Stimulated activated CD8-positive, alpha-beta memory T cell treated with anti-CD3 and anti-CD28 coated beads, Interleukin-15, amount 100 ng/mL, for 4 hours (primary cell): ENCODE data around the gene OVCH2.
"Not testable (repeated sequence)": the region's sequence is repeated elsewhere in the genome, so short reads cannot be mapped to it uniquely, and the experiment has no call there.

ENCODE experiments used
- DNase-seq, 2 donors: peaks; one replicate each; pipeline ENCODE4 v3.0.0-alpha.2; 2020; ENCODE audit warnings: low read depth in 2 of 2

The OVCH2 gene, protein sequence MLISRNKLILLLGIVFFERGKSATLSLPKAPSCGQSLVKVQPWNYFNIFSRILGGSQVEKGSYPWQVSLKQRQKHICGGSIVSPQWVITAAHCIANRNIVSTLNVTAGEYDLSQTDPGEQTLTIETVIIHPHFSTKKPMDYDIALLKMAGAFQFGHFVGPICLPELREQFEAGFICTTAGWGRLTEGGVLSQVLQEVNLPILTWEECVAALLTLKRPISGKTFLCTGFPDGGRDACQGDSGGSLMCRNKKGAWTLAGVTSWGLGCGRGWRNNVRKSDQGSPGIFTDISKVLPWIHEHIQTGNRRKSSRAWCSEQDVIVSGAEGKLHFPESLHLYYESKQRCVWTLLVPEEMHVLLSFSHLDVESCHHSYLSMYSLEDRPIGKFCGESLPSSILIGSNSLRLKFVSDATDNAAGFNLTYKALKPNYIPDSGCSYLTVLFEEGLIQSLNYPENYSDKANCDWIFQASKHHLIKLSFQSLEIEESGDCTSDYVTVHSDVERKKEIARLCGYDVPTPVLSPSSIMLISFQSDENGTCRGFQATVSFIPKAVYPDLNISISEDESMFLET

DNA sequence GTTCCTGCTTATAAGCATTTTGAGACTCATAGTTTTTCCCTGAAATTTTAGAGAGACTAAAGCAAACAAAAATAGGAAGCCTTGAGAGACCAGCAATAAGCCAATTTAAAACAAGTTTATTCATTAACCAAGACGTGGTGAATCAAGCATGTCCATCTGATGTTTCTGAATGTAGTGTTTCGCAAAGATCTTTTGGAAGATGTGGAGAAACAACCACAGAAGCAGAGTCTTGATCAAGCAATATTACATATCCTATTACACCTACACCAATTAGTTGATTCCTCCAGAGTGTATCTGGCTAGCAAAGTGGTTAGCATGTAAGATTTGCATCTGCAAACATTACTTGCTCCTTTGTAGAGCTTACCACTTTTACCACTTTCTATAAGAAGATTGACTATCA is at the start of gene OVCH2:
OVCH2 (minus strand) TSS at position 101 of the 400 bp plus-strand sequence; CDS start at position 18, 83 bp downstream.
- no peak for DNase-seq

DNA sequence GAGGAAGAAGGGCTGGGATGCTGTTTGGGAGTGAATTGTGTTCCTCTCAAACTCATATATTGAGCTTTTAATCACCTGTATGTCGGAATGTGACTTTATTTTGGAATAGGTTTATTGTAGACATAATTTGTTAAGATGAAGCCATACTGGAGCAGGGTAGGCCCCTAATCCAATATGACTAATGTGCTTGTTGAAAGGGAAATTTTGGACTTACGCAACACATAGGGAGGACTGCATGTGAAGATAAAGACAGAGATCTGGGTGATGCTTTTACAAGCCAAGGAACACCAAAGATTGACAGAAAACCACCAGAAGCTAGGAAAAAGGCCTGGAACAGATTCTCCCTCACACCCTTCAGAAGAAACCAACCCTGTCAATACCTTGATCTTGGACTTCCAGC is 43.2 kb upstream of the OVCH2 start:
- no peak for DNase-seq

DNA sequence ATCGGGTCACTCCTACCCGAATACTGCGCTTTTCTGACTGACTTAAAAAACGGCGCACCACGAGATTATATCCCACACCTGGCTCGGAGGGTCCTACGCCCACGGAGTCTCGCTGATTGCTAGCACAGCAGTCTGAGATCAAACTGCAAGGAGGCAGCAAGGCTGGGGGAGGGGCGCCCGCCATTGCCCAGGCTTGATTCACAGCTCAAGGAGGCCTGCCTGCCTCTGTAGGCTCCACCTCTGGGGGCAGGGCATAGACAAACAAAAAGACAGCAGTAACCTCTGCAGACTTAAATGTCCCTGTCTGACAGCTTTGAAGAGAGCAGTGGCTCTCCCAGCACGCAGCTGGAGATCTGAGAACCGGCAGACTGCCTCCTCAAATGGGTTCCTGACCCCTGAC is 28.5 kb upstream of the OVCH2 start:
- not testable (repeated sequence) for DNase-seq

DNA sequence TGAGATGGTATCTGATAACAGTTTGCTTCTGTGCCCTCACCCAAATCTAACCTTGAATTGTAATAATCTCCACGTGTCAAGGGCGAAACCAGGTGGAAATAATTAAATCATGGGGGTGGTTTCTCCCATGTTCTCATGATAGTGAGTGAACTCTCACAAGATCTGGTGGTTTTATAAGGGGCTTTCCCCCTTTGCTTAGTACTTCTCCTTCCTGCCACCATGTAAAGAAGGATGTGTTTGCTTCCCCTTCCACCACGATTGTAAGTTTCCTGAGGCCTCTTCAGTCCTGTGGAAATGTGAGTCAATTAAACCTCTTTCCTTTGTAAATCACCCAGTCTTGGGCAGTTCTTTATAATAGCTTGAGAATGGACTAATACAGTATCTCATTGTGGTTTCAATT is 8.5 kb upstream of the OVCH2 start:
- no peak for DNase-seq

DNA sequence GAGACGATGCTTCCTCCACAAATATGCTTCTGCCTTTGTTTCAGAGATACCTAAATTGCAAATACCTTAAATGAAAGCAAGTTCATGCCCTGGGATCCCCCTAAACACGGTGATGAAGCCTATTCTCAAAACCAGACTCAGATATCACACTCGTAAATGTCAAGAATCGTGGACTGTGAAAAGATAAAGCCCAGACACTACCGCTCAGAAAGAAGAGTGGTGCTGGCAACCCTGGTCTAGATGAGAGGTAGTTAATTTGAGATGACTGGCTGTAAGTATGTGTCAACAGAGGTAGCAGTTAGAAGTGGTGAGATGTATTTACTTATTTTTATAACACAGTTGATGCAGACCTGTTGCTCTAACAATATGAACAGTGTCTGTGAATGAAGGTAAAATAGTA is 2.5 kb downstream of the OVCH2 start:
- no peak for DNase-seq

DNA sequence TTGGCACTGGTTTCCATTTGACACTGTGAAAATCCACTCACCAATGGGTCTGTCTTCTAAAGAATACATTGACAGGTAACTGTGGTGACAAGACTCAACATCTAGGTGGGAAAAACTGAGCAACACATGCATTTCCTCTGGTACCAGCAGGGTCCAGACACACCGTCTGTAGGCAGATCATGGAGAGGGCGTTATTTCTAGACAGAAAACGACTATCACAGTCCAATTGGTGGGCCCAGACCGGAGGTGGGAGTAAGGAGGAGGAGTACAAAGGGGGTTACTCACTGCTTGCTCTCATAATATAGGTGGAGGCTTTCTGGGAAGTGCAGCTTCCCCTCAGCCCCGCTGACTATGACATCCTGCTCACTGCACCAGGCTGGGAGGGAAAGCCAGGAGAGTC is 9.9 kb downstream of the OVCH2 start:
- no peak for DNase-seq

DNA sequence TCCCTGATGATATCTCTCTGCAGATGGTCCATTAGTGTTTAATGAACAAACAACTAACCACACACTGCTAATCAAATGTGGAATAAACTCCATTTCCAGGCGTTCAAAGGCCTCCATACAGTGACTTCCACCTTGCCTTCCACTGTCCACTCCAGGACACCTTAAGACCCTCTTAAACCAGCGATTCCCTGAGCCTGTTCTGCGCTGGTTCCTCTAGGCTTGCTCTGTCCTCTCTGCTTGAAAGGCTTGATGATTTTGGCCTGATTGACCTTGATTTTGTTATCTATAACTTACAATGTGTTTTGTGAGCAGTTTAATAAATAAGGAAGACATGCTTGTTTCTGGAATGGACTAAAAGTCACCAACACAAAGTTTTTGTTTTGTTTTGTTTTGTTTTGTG is 12.0 kb downstream of the OVCH2 start:
- DNase-seq = no peak

DNA sequence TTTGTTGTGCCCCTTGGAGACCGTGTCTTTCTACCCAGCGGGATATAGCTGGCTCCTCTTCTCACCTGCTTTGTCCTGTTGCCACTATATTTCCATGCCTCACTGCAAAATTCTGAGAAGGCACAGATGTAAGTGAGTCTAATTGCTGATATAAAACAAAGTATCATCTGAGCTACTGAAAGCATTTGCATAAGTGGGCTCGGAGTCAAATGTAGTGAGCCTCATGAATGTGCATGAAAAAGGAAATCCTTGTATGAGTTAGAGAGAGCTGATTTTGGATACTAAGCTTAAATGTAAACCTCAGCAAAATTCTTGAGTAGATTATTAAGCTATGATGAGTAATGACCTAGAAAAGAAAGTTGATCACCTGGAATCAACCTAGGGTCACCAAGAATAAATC is 13.9 kb downstream of the OVCH2 start:
- DNase-seq = no peak

DNA sequence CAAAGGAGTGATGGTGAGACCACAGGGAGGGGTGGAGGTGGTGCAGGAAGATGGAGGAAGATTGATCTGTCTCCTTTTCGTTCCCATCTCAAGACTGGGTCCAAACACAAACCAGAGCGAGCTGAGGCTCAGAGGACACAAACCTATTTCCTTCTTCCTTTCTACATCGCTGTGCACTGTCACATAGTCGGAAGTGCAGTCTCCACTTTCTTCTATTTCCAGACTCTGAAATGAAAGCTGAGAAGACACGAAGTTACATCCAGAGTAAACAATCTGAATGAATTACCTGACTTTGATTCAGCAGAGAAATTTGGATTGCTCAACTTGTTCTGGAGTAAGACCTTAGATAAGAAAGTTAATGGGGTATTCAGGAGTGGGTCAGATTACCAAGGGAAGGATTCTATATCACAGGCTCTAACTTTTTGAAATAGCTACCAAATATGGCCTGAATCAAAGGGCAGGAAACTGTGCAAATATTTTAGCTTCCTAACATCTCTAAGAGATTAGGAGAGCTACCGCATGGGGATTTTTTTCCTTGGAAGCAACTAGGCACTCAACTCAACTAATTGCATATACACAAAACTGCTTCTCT is 14.4 kb downstream of the OVCH2 start:
- DNase-seq = no peak

DNA sequence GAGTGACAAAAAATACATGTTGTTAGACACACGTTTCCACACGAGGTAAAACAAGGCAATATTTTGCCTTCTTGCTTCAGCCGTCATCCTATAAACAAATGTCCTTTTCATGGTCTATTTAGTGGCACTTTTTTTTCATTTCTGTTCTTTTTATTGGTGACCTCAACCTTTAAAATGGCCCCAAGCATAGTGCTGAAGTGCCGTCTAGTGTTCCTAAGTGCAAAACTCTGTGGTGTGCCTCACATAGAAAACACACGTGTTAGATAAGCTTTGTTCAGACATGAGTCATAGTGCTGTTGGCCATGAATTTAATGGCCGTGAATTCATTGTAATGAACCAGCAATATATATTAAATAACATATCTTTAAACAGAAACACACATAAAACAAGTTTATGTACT is 15.6 kb downstream of the OVCH2 start:
- DNase-seq = no peak

DNA sequence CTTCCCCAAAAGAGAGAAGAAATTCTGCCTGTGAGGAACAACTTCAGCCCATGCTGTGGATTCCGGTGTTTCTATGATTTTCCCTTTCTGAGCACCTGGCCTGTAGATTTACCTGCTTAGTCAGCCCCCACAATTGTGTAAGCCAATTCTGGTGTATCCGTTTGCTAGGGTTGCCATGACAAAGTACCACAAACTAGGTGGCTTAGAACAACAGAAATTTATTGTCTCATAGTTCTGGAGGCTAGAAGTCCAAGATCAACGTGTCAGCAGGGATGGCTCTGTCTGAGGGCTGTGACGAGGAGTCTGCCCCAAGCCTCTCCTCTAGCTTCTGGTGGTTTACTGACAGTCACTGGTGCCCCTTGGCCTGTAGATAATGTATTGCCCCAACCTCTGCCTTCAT is 17.0 kb downstream of the OVCH2 start:
- DNase-seq = no peak

DNA sequence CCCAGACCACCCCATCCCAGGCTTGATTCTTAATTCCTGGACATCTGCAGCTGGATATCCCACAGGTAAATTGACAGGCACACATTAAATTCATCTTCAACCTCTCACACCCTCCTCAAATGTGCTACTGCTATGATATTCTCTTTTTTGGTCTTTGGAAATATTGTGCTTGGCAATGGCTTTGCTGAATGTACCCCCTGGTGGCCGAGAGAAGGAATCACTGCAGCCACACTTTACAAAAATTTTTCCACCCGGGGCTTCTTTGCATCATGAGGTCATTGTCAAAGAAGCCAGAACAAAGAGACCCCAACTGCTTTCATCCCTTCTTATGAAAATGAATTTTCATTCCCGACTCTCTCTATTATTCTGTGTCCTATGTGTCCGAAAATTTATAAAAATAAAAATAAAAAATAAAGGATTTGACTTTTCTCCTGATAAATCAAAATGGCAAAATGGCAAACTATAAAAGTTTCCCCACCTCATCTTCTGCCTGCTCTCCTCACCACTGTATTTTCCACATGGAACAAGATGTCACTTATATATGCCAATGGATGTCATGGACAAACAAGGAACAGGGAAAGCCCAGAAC is 17.9 kb downstream of the OVCH2 start:
- no peak for DNase-seq

DNA sequence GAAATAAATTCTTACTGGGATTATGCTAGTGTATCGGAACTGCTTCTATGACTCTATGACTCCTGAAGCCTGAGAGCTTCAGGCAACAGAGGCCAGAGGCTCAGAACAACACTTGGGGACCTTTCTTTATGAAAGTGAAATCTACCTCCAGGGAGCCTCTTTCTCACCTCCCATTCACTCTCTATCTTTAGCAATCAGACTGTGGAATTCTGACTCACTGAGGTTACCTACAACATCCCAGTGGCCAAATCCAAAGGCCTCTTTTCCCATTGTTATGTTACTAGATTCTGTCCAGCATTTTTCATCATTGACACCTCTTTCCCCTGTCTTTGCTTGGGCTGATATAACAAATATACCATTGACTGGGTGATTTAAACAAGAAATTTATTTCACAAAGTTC is 18.9 kb downstream of the OVCH2 start:
- DNase-seq = no peak

DNA sequence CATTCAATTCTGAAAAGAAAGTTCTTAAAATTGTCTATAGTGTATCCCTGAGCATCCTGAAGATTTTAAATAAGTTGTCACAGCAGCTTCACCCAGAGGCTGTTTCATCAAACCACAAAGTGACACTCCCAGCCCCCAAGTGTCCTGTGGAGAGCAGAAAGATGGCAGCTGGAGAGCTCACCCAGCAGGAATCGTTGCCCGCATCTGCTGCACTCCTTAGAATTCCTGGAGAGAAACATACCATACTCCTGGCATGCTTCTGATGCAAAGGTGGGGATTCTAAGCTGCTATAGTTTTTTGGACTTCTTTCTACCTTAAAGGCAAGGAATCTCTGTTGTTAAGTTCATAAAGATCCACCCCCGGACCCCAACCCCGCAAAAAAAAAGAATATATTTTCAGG is 19.5 kb downstream of the OVCH2 start:
- no peak for DNase-seq

DNA sequence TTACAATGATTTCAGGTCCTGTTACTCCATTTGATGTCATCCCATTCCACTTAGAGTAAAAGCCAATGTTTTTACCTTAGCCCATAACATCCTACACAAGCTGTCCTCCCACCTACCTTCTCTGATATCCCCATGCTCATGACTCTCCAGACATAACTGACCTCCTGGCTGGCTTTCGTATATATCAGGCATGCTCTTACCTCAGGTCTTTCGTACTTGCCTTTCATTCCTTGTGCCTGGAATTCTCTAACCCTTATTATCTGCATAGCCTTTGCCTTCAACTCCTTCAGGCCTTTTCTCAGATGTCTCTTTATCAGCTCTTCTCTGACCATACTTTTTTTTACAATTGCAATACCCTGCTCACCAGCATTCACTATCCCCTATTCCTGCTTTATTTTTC is 22.7 kb downstream of the OVCH2 start:
- no peak for DNase-seq

DNA sequence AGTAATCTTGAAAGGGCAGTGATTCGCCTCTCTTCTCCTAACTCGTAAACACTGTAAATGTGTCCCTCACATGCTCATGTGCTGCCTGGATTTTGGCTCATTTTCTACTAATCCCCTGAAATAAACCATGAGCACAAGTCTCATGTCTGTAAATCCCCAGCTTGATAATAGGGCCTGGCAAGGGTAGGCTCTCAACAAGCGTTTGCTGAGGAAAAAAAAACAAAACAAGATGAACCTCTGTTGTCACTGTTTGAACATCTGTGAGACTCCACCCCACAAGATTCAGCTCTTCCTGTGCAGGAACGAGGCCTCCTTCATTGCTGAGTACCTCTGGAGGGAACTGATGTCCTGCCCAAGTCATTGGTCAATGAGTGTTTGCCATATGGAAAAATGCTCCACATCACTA is 28.5 kb downstream of the OVCH2 start:
- no peak for DNase-seq

DNA sequence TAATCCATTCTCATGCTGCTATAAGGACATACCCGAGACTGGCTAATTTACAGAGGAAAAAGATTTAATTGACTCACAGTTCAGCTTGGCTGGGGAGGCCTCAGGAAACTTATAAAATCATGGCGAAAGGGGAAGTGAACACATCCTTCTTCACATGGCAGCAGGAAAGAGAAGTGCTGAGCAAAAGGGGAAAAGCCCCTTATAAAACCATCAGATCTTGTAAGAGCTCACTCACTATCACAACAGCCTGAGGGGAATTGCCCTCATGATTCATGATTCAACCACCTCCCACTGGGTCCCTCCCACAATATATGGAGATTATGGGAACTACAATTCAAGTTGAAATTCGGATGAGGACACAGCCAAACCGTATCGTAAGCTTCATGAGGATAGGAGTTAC is 29.2 kb downstream of the OVCH2 start:
- DNase-seq = no peak

DNA sequence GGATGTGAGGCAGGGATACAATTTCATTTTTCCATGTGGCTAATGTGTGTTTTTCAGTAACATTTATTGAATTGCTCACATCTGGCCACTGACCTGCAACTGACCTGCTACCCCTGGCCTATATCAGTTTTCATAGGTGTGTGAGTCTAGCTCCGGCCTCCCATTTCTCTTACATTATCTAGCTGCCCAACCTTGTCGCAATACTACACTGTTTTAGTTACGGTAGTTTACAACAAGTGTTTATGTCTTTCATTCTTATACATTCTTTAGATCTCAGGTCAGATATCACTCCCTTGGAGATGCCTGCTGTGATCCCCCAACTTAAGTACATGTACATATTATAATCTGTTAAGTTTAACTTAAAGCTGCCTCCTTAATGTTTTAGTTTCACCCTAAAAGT is 30.6 kb downstream of the OVCH2 start:
- DNase-seq = no peak

DNA sequence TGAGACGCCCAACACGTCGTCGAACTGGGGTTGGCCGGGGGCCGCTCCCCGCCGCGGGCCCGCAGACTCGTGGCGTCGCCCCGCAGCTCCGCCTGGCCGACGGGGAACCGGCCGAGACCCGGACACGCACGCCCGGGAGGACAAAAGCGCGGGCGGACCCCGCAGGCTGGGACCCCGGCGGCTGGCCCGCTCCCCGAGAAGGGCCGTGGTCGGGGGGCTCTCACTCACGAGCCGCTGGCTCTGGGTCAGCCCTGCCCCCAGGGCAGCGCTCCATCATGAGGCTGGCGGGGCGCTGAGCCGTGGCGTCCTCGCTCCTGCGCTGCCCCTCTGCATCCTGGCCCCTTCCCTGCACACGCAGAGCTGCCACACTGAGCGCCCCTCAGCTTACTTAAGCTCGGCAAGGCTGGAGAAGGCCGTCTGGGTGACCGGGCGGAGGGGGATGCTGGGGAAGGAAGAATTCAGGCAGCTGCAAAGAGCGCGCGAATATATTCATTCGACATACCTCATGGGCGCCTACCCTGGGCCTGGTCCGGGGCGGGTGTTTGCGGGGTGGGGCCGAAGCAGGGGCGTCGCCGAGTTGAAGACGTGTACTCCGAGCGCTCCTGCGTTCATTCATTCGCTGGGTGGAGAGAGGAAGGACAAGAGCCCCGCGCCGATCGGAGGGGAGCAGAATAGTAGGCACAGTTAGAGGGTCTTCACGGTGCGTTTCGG is 32.4 kb downstream of the OVCH2 start:
- DNase-seq = no peak

DNA sequence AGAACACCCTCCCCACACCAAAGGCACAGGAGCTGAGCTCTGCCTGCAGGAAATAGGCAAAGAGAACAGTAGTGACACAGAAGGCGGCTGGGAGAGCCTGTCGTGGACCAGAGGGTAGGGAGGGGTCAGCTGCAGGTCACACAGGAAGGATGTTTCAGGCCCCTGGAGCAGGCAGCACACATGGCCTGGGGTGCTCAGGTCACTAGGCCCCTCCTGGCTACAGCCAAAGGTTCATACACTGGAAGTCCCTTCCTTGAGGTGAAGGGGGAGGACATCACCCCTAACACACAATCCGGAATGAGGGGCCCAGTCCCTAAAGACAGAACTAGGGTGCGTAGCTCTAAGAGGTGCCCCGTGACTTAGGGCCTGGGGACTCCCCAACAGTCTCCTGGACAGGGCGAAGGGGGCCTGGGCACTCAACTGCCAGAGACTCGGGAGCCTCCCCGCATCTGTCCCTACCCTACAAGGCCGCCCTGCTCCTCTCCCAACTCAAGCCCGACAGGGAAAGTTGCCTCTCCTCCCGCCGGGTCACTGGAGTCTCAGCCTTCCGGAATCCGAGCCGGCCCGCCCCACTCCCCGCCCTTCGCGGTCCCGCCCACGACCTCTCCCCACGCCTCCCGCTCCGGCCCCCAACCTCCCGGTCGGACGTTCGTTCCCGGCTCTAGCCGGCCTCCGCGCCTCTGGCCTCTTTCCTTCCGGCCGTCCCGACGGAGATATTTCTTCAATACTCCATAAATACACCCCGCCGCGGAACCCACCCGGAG is 33.1 kb downstream of the OVCH2 start, which contains the start of gene CYB5R2:
CYB5R2 (minus strand) TSS at position 541 of the 764 bp plus-strand sequence. CDS start 675 bp downstream, outside the sequence.
- DNase-seq = no peak

DNA sequence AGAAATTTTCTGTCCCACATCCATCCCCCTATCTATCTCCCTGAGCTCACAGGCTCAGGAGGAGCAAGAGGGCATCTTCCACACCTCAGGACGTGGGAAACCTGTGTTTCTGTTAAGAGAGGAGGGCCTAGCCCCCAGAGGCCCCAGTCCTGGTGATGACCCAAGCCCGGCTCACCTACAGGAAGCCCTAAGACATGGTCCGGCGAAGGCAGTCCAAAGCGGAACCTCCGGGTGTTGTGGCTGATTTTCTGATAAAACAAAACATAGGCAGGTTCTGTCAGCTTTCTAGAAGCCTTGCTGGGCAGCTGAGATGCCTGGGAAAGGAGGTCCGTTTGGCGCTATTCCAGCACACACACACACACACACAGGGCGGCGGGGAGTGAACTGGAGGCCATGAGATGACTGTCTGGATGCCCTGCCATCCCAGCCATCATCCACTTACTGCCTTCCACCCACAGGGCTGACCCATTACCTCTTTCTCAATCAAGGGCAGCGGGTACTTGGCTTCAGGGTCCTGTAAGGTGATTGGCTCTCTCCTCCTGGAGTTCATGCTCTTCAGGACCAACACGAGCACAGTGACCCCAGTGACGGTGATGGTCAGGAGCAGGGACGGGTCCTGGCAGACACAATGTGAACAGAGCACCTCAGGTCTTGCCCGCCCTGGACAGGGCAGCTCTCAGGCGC is 33.9 kb downstream of the OVCH2 start:
- DNase-seq = no peak
